GM19238 (cell line): ENCODE results near the gene ASCL5.

ENCODE experiments used
- DNase-seq: peaks from one replicate; pipeline ENCODE4 v3.0.0; 2011; ENCODE audit warnings: low spot score; ENCODE audit not compliant: insufficient read length

The ASCL5 gene

GRCh38 chr1:201153474-201154388 is 26.7 kb upstream of the ASCL5 start:
- DNase-seq = peak; percentile 84

- peak; percentile 26 for DNase-seq
Measured at GRCh38 chr1:201149400-201149799, 22.4 kb upstream of the ASCL5 start.

DNA sequence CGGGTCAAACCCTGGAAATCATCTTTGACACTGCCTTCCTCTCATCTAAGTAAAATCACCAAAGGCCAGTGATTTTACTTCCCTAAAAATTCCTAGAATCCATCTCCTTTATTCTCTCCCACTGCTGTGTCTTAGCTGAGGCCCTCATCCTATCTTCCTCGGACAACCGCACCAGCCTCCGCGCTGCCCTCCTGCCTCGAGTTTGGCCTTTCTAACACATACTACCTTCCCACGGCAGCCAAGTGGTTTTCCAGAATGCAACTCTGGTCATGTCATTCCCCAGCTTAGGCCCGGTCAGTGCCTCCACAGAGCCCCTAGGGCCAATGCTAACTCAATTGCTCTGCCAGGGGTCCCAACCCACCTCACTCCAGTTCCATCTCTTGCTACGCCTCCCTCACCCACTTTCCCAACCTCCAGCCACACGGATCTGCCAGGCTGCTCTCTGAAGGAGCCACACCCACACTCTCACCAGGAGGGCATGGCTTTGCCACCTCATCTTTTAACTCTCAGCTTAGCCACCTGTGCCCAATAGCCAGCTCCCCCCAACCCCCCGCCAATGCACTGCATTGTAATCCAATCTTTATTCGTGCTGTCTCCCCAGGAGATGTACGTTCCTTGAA is 20.5 kb upstream of the ASCL5 start:
- no peak for DNase-seq

DNA sequence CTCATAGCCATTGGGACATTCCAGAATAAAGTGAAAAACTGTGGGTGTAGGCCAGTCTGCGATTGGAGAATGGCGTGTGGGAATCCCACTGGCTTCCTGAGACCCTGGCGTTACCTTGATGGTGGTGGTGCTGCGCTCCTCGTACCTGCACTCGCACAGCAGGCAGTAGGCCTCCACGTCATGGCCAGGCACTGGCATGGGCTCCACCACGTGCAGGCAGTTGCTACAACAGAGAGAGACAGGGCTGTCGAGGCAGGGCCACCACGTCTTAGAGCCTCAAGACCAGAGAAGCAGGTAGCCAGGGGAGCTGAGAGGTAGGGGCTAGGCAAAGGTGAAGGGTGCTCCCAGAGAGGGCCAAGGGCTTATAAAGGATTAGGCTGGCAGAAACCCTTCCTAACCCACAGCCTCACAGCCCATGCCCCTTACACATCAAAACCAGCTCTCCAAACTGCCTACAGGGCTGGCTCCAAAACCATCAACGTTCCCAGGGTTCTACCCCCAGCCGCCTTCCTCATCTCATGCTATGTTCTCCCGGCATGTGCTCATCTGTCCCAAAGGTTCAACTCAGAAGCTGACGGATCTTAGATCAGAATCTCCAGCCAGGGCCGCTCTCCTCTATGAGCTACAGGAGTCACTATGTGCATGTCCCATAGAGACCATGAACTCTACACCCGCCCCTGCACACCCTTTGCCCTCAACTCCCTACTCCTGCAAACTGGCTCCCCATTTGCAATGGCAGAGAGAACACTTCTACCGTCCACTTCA is 19.8 kb upstream of the ASCL5 start:
- DNase-seq = no peak

GRCh38 chr1:201145816-201146215 is 18.8 kb upstream of the ASCL5 start:
- no peak for DNase-seq

- DNase-seq = no peak
Measured at GRCh38 chr1:201145132-201145531, 18.1 kb upstream of the ASCL5 start.

GRCh38 chr1:201144701-201145100 is 17.7 kb upstream of the ASCL5 start:
- no peak for DNase-seq

- DNase-seq = no peak
Measured at GRCh38 chr1:201143726-201144635, 17.0 kb upstream of the ASCL5 start.

GRCh38 chr1:201142849-201143725 is 16.1 kb upstream of the ASCL5 start:
- DNase-seq = no peak

DNA sequence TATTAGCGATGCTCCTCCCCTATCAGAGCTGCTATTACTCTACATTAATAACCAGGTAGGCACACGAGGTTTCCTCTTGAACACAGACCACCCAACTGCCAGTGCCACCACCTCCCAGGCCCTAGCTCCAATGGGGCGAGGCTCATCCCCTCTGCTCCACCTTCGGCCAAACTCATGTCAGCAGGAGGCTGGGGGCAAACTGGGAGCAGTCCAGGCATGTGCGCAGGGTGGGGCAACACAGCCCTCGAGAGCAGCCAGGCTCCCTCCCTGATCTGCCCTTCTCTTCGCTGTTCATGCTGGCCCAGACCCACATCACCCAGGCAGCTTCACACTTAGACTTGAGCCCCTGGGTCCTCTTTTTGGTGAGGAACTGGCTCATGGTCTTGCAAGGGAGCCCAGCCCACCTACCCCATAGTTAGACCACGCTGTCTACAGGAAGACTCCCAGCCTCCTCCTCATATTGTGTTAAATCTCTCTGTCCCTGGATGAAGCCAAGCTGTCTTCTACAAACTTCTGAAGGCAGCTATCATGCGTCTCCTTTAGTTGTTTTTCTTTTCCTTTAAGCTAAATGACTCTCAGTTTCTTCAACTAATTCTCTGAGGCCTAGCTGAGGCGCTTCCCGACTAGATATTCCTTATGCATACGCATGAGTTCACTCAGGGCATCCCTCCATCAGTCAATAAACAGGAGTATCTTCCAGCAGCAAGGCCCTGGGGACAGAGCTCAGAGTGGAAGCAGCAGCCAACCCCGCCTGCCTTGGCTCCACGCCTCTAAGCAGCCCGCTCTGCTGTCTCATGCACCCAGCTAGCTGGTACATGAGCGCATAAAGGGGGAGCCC is 15.2 kb upstream of the ASCL5 start:
- DNase-seq = no peak

GRCh38 chr1:201141418-201141817 is 14.4 kb upstream of the ASCL5 start:
- no peak for DNase-seq

GRCh38 chr1:201140941-201141260 is 13.9 kb upstream of the ASCL5 start:
- no peak for DNase-seq

DNA sequence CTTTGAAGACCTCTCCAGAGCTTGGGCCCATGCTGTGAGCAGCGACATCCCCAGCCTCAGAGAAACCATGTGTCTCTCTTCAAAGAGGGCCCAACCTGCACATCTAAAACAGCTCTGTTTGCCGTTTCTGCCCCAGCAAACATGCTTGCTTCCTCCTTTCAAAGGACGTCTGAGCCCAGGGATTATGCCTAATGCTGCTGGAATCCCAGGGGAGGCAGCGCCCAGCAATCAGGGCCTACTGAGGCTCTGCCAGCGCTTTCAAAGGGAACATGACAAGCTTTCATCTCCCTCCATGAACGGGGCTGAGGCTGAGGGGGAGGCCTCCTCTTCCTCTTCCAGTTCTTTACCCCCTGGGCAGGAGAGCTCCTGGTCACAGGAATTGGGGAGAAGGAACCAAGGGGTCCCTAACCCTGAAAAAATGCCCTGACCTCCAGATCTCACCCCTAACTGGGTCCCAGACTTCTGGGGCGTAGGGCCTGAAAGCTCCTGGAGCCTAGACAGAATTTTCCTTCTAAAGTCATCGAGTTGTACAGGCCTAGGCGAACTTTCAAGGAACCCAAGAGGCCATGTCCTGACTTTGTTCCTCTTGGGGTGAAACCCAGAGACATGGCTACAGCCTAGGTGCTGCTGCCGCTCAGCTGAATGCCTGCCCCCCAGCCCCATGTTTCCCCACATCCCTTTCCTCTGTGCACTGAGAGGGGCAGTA is 13.4 kb upstream of the ASCL5 start:
- no peak for DNase-seq

DNA sequence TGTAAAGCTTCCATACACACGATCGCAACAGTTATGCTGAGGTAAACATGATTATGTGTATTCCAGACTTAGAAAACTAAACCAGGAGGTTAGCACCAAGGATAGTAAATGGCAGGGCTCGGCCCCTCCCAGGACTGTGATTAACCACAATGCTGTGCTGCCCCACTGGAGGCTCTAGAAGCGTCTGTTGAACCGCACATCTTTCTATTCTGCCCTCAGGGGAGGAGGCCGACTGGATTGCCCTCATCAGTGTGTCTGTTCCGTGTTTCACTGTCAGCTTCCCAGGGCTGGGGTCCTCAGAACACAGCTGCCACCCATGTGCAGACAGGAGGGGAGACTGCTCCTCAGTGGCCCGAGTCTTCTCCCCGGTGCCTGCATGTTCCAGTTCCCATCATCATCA is 12.8 kb upstream of the ASCL5 start:
- no peak for DNase-seq

DNA sequence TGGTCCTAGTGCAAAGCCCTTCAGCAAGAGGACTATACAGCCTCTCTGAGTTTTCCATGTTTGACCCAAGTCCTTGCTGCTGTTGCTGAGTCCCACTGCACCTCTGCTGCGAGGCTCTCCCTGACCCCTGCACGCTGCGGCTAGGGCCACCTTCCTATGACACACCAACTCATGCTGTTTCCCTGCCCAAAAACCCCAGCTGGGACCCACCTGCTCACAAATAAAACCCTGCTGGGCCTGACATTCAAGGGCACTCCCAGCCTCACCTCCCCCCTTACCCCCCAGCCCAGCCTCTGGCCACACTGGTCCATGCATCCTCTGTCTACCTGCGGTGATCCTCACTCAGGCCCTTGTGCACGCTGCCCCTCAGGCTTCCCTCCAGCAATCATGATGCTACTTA is 12.3 kb upstream of the ASCL5 start:
- no peak for DNase-seq

- no peak for DNase-seq
Measured at GRCh38 chr1:201138311-201138840, 11.4 kb upstream of the ASCL5 start.

DNA sequence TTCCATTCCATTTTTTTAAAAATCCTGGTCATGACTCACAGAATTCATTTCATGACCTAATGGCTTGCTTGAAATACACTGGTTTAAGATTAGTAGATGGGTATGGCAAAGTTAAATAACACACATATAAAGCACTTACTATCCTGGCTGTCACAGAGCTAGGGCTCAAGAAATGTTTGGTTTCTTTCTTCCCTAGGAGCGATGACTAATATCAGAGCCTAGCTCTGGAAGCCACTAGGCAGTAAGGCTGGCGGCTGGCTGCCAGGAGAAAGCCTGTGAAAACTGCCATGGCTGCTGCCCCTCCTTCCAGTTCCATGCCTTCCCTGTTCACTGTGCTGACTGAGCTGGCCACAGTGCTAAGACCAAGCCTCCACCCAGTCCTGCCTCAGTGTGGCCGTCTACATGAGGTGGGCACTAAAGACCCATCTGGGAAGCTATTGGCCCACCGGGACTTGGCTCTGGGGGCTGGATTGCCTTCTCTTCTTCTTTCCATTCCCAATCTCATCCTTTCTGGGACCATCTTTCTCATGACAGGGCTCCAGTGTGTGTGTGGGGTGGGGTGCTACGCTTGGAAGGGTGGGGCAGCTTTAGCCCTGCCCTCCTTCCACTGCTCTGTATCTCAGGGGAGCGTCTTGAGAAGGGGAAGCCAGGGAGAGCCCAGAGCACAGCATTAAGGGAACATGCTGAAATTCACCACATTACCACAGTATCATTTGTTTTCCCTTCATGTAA is 10.8 kb upstream of the ASCL5 start:
- DNase-seq = no peak

DNA sequence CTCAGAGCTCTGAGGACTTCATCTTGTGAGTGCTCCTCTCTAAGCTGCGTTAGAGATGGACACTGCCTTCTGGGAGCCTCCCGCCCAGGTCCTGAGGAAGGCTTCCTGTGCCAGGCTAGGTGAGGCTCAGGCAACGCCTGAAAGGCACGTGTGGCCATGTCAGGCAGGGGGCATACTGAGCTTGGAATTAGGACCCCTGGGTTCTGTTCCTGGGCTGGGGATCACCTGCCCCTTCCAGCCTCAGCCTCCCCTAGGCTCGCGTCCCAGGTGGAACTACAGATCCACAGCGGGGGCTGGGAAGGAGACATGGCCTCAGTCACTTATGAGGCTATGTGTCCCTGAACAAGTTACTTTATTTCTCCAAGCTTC is 10.0 kb upstream of the ASCL5 start:
- DNase-seq = no peak
